H9 (cell line): ENCODE measurements around the gene SDE2. TPM values are rescaled to one million over a fixed set of nuclear protein-coding genes. Genes with fewer than 3 reads are reported as not detected.

ENCODE experiments used
- DNase-seq: peaks from one replicate; pipeline ENCODE4 v3.0.0-alpha.2; 2017
- H2AFZ ChIP-seq: one replicate; pipeline ENCODE4 v1.6.1; 2013; ENCODE audit warnings: mild to moderate bottlenecking, low read length, control low read depth, moderate library complexity
- H2AK5ac ChIP-seq: 2 replicates; pipeline ENCODE4 v1.6.1; 2013; ENCODE audit warnings: low read length, control low read depth, mixed read lengths; ENCODE audit not compliant: insufficient read length
- H2BK120ac ChIP-seq: one replicate; pipeline ENCODE4 v1.6.1; 2013; ENCODE audit warnings: low read depth, mild to moderate bottlenecking, low read length, control low read depth, inconsistent platforms; ENCODE audit not compliant: poor library complexity, severe bottlenecking
- H2BK12ac ChIP-seq: 2 replicates; pipeline ENCODE4 v1.6.1; 2013; ENCODE audit warnings: low read length, control low read depth, mixed read lengths, low read depth; ENCODE audit not compliant: insufficient read length
- H2BK15ac ChIP-seq: 2 replicates; pipeline ENCODE4 v1.6.1; 2013; ENCODE audit warnings: low read depth, low read length, control low read depth
- H2BK20ac ChIP-seq: one replicate; pipeline ENCODE4 v1.6.1; 2013; ENCODE audit warnings: low read depth, mild to moderate bottlenecking, low read length, control low read depth, inconsistent platforms; ENCODE audit not compliant: poor library complexity, severe bottlenecking
- H2BK5ac ChIP-seq: 2 replicates; pipeline ENCODE4 v1.6.1; 2013; ENCODE audit warnings: low read length, control low read depth, mixed read lengths; ENCODE audit not compliant: insufficient read length
- H3K14ac ChIP-seq: 2 replicates; pipeline ENCODE4 v1.6.1; 2013; ENCODE audit warnings: low read length, control low read depth; ENCODE audit not compliant: insufficient read depth
- H3K18ac ChIP-seq: 2 replicates; pipeline ENCODE4 v1.6.1; 2013; ENCODE audit warnings: low read depth, mild to moderate bottlenecking, mixed read lengths, low read length, control low read depth; ENCODE audit not compliant: insufficient read length
- H3K23ac ChIP-seq: 2 replicates; pipeline ENCODE4 v1.6.1; 2013; ENCODE audit warnings: low read length, control low read depth, mixed read lengths, low read depth; ENCODE audit not compliant: insufficient read length
- H3K23me2 ChIP-seq: 2 replicates; pipeline ENCODE4 v1.6.1; 2013; ENCODE audit warnings: low read depth, mild to moderate bottlenecking, mixed read lengths, low read length, control low read depth; ENCODE audit not compliant: insufficient read length, poor library complexity, severe bottlenecking
- H3K27ac ChIP-seq: 2 replicates; pipeline ENCODE4 v1.5.1; 2013; ENCODE audit warnings: low read length, control low read depth, mixed read lengths, low read depth; ENCODE audit not compliant: insufficient read length
- H3K27me3 ChIP-seq: 2 replicates; pipeline ENCODE4 v1.6.1; 2013; ENCODE audit warnings: low read length, control low read depth, inconsistent platforms; ENCODE audit not compliant: insufficient read depth
- H3K4ac ChIP-seq: 2 replicates; pipeline ENCODE4 v1.6.1; 2013; ENCODE audit warnings: low read depth, mild to moderate bottlenecking, control low read depth, inconsistent platforms, low read length, moderate library complexity
- H3K4me1 ChIP-seq: 2 replicates; pipeline ENCODE4 v1.6.1; 2013; ENCODE audit warnings: low read length, control low read depth, inconsistent platforms; ENCODE audit not compliant: insufficient read depth
- H3K4me2 ChIP-seq: 2 replicates; pipeline ENCODE4 v1.6.1; 2013; ENCODE audit warnings: low read length, control low read depth, mixed read lengths; ENCODE audit not compliant: insufficient read length, insufficient read depth
- H3K56ac ChIP-seq: 2 replicates; pipeline ENCODE4 v1.6.1; 2013; ENCODE audit warnings: low read depth, mild to moderate bottlenecking, mixed read lengths, low read length, control low read depth; ENCODE audit not compliant: insufficient read length
- H3K79me1 ChIP-seq: 2 replicates; pipeline ENCODE4 v1.6.1; 2013; ENCODE audit warnings: low read depth, mild to moderate bottlenecking, moderate library complexity, low read length, control low read depth, inconsistent platforms; ENCODE audit not compliant: insufficient read depth, poor library complexity, severe bottlenecking
- H3K79me2 ChIP-seq: 2 replicates; pipeline ENCODE4 v1.6.1; 2013; ENCODE audit warnings: low read length, control low read depth, inconsistent platforms; ENCODE audit not compliant: insufficient read depth
- H3K9ac ChIP-seq: 2 replicates; pipeline ENCODE4 v1.6.1; 2013; ENCODE audit warnings: low read length, control low read depth, mixed read lengths; ENCODE audit not compliant: insufficient read length; ENCODE audit errors: extremely low read depth
- H3K9me3 ChIP-seq: one replicate; pipeline ENCODE4 v1.6.1; 2013; ENCODE audit warnings: low read depth, low read length, inconsistent platforms; ENCODE audit not compliant: control insufficient read depth
- H3T11ph ChIP-seq: one replicate; pipeline ENCODE4 v1.6.1; 2013; ENCODE audit warnings: mild to moderate bottlenecking, low read length, control low read depth, inconsistent platforms
- H4K20me1 ChIP-seq: one replicate; pipeline ENCODE4 v1.6.1; 2013; ENCODE audit not compliant: control insufficient read depth, insufficient read length, insufficient read depth
- H4K5ac ChIP-seq: 2 replicates; pipeline ENCODE4 v1.6.1; 2013; ENCODE audit warnings: low read depth, mild to moderate bottlenecking, mixed read lengths, low read length, control low read depth; ENCODE audit not compliant: insufficient read length
- H4K8ac ChIP-seq: replicated peaks from 2 replicates; pipeline ENCODE4 v1.6.1; 2013; ENCODE audit warnings: low read length, control low read depth, mixed read lengths, low read depth; ENCODE audit not compliant: insufficient read length
- H4K91ac ChIP-seq: 2 replicates; pipeline ENCODE4 v1.6.1; 2013; ENCODE audit warnings: low read depth, mild to moderate bottlenecking, moderate library complexity, mixed read lengths, low read length, control low read depth; ENCODE audit not compliant: insufficient read length
- H3K27ac Mint-ChIP-seq, 3 experiments: 2 replicates in 2 of 3; 3 replicates in 1 of 3; pipeline ENCODE4 v1.8.0; 2020 to 2021; ENCODE audit warnings: mixed read lengths in 3 of 3, mild to moderate bottlenecking in 1 of 3, moderate library complexity in 1 of 3
- H3K27me3 Mint-ChIP-seq: 2 replicates; pipeline ENCODE4 v1.8.0; 2021; ENCODE audit warnings: low read depth, mild to moderate bottlenecking, moderate library complexity, mixed read lengths
- H3K36me3 Mint-ChIP-seq, 3 experiments: 2 replicates in 2 of 3; 3 replicates in 1 of 3; pipeline ENCODE4 v1.8.0; 2020 to 2021; ENCODE audit warnings: low read depth in 3 of 3, mixed read lengths in 3 of 3; ENCODE audit not compliant: insufficient read depth in 1 of 3
- H3K4me1 Mint-ChIP-seq, 2 experiments: 2 replicates each; pipeline ENCODE4 v1.8.0; 2020; ENCODE audit warnings: mixed read lengths in 2 of 2
- H3K4me3 Mint-ChIP-seq, 2 experiments: 2 replicates in 1 of 2; 3 replicates in 1 of 2; pipeline ENCODE4 v1.8.0; 2020 to 2021; ENCODE audit warnings: mild to moderate bottlenecking in 2 of 2, mixed read lengths in 2 of 2, moderate library complexity in 1 of 2
- H3K9me3 Mint-ChIP-seq, 2 experiments: 2 replicates in 1 of 2; 3 replicates in 1 of 2; pipeline ENCODE4 v1.8.0; 2020; ENCODE audit warnings: mild to moderate bottlenecking in 2 of 2, mixed read lengths in 2 of 2, moderate library complexity in 1 of 2
- WGBS: extraction: QIAGEN DNeasy Blood & Tissue Kit; methylation state at CpG from one replicate; pipeline ENCODE4 v1.1.7; 2013; ENCODE audit warnings: missing lambda C conversion rate, low lambda C conversion rate, mixed read lengths; ENCODE audit not compliant: insufficient read length; ENCODE audit errors: extremely low coverage; 5-methylcytosine and 5-hydroxymethylcytosine counted together
- total RNA-seq: library from RNA; stranded (reverse); gene quantifications from 2 replicates; pipeline ENCODE4 v1.2.1, GENCODE V29; 2021
- TF ChIP-seq, protein P1 (sequence below): fragments of 200-600 bp; sonication (generic); conservative IDR thresholded peaks from 3 replicates; pipeline ENCODE4 v1.8.0; 2021; ENCODE audit warnings: antibody characterized with exemption, mild to moderate bottlenecking

The SDE2 gene
- total RNA-seq, 1 experiment from 2014 or later: 20.5 TPM

DNA sequence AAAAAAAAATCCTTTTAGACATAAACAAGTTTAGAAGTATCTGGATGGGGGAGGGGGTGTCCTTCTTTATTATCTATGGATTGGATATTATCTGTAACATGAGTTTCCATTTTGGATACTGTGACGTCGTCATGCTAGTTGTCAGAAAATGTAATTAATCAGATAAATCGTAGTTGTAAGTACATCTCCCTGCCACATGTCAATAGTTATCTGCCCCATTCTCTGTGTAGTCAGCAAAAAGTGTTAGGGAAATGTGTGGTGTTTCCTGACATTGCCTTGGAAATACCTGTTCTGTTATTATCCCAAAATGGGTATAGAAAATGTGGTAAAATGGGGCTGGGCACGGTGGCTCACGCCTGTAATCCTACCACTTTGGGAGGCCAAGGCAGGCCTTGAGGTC is 24.6 kb upstream of the SDE2 start:
- Histone ChIP-seq H3K14ac (no peak overlapping the region), H3K4me1 (no peaks in the 10 kb centered on the region), H3K79me2 (no peaks in the 10 kb centered on the region), H2BK120ac (no peak overlapping the region), H3K27me3 (no peaks in the 10 kb centered on the region), H3K9me3 (no peaks in the 10 kb centered on the region), H2AK5ac (no peak overlapping the region), H2BK5ac (no peak overlapping the region), H2BK12ac (no peak overlapping the region), H4K91ac (no peak overlapping the region), H3K79me1 (no peaks in the 10 kb centered on the region), H3K56ac (no peak overlapping the region), H2AFZ (no peak overlapping the region), H3K18ac (no peak overlapping the region), H3K4me2 (no peak overlapping the region), H3K4ac (no peak overlapping the region), H3K23ac (no peak overlapping the region), H2BK20ac (no peak overlapping the region), H2BK15ac (no peak overlapping the region), H4K20me1 (no peaks in the 10 kb centered on the region), H3K27ac (no peak overlapping the region), H3K9ac (no peak overlapping the region), H4K5ac (no peak overlapping the region), H4K8ac (no peak overlapping the region), H3T11ph (no peak overlapping the region), H3K23me2 (no peaks in the 10 kb centered on the region)
- H3K27me3 Mint-ChIP-seq: peaks cover 3% of the 10 kb centered on the region
- no peak overlapping the region for H3K4me3 Mint-ChIP-seq
- TF ChIP-seq, protein P1, sequence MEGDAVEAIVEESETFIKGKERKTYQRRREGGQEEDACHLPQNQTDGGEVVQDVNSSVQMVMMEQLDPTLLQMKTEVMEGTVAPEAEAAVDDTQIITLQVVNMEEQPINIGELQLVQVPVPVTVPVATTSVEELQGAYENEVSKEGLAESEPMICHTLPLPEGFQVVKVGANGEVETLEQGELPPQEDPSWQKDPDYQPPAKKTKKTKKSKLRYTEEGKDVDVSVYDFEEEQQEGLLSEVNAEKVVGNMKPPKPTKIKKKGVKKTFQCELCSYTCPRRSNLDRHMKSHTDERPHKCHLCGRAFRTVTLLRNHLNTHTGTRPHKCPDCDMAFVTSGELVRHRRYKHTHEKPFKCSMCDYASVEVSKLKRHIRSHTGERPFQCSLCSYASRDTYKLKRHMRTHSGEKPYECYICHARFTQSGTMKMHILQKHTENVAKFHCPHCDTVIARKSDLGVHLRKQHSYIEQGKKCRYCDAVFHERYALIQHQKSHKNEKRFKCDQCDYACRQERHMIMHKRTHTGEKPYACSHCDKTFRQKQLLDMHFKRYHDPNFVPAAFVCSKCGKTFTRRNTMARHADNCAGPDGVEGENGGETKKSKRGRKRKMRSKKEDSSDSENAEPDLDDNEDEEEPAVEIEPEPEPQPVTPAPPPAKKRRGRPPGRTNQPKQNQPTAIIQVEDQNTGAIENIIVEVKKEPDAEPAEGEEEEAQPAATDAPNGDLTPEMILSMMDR: no peak
- H3K9me3 Mint-ChIP-seq: no peaks in the 10 kb centered on the region
- H3K27ac Mint-ChIP-seq: no peak overlapping the region
- DNase-seq: no peak
- H3K4me1 Mint-ChIP-seq: no peaks in the 10 kb centered on the region
- no peaks in the 10 kb centered on the region for H3K36me3 Mint-ChIP-seq
- WGBS: no CpG with 5 or more reads among the region's 5 CpGs
